Measurements from ENCODE around the gene LTC4S.

GRCh38 chr5:179768326-179769085 lies 25.3 kb upstream of the LTC4S start:
- TF ChIP-seq RAD21 (conservative IDR thresholded peaks at IDR 0.05 in 1 of 2, IDR thresholded peaks at IDR 0.05 in 1 of 2) (no peak), MYC (IDR thresholded peaks at IDR 0.05; ENCODE audit: borderline replicate concordance, low read length) (no peak), RFX5 (IDR thresholded peaks at IDR 0.05) (no peak)
